Measurements from ENCODE around the gene FIG4.

DNA sequence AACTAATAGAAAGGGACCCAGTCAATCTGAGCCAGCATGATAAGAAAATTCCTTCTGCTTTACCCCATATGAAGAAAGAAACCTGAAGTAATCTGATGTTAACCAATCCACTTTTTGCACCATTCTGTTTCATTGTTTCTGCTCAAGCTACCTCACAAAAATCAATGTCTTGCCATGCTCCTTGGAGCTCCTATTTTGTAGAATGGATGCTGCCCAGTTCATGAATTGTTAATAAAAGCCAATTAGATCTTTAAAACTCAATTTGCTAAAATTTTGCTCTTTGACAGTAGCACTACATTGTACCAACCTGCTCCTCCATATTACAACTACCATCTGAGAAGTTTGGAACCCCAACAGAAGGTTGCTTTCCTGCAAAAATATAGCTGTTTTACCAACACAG lies 170.8 kb downstream of the FIG4 start:
- TF ChIP-seq, protein P1, sequence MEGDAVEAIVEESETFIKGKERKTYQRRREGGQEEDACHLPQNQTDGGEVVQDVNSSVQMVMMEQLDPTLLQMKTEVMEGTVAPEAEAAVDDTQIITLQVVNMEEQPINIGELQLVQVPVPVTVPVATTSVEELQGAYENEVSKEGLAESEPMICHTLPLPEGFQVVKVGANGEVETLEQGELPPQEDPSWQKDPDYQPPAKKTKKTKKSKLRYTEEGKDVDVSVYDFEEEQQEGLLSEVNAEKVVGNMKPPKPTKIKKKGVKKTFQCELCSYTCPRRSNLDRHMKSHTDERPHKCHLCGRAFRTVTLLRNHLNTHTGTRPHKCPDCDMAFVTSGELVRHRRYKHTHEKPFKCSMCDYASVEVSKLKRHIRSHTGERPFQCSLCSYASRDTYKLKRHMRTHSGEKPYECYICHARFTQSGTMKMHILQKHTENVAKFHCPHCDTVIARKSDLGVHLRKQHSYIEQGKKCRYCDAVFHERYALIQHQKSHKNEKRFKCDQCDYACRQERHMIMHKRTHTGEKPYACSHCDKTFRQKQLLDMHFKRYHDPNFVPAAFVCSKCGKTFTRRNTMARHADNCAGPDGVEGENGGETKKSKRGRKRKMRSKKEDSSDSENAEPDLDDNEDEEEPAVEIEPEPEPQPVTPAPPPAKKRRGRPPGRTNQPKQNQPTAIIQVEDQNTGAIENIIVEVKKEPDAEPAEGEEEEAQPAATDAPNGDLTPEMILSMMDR (IDR thresholded peaks at IDR 0.05; ENCODE audit: insufficient read depth, low read length, poor library complexity, severe bottlenecking): no peak
- TF ChIP-seq EZH2phosphoT487 (conservative IDR thresholded peaks at IDR 0.05; ENCODE audit: low read length): no peak

All from SU-DHL-6 (cell line).